Fibroblast of lung (primary cell): ENCODE results near the gene EML1. TPM values are rescaled to one million over a fixed set of nuclear protein-coding genes. Genes with fewer than 3 reads are reported as not detected.

Source experiments
- DNase-seq, 2 donors: peaks; one replicate each; pipeline versions ENCODE4 v3.0.0 to v3.0.0-alpha.2; 2010; ENCODE audit warnings: low read depth in 2 of 2
- H2AFZ ChIP-seq: 2 replicates; pipeline ENCODE4 v1.5.1; 2012; ENCODE audit warnings: low read length, control low read depth, inconsistent platforms
- H3K27ac ChIP-seq: 2 replicates; pipeline ENCODE4 v1.5.1; 2011; ENCODE audit warnings: low read length, control low read depth; ENCODE audit not compliant: insufficient read depth
- H3K27me3 ChIP-seq: 2 replicates; pipeline ENCODE4 v1.5.1; 2011; ENCODE audit warnings: mild to moderate bottlenecking, low read length; ENCODE audit not compliant: control insufficient read depth, insufficient read depth
- H3K36me3 ChIP-seq: 2 replicates; pipeline ENCODE4 v1.5.1; 2011; ENCODE audit warnings: low read length; ENCODE audit not compliant: control insufficient read depth, insufficient read depth
- H3K4me1 ChIP-seq: 2 replicates; pipeline ENCODE4 v1.5.1; 2011; ENCODE audit warnings: low read length; ENCODE audit not compliant: control insufficient read depth, insufficient read depth; ENCODE audit errors: extremely low read depth
- H3K4me2 ChIP-seq: 2 replicates; pipeline ENCODE4 v1.5.1; 2011; ENCODE audit warnings: low read length, control low read depth; ENCODE audit not compliant: insufficient read depth; ENCODE audit errors: extremely low read depth
- H3K4me3 ChIP-seq, 4 experiments: fragments of 200-600 bp in 1 of 4; sonication (generic) in 1 of 4; replicated peaks in 1 of 4; 2 replicates each; pipeline ENCODE4 v1.5.1; 2011 to 2016; ENCODE audit warnings: low read length in 4 of 4, low read depth in 3 of 4, mild to moderate bottlenecking in 3 of 4, control low read depth in 2 of 4, inconsistent platforms in 1 of 4, mixed read lengths in 1 of 4; ENCODE audit not compliant: insufficient read depth in 1 of 4; ENCODE audit errors: control extremely low read depth in 1 of 4
- H3K79me2 ChIP-seq: 2 replicates; pipeline ENCODE4 v1.5.1; 2012; ENCODE audit warnings: mild to moderate bottlenecking, low read length, inconsistent platforms; ENCODE audit not compliant: control insufficient read depth, insufficient read depth
- H3K9ac ChIP-seq: 2 replicates; pipeline ENCODE4 v1.5.1; 2011; ENCODE audit warnings: mild to moderate bottlenecking, low read length, control low read depth; ENCODE audit not compliant: insufficient read depth
- H3K9me3 ChIP-seq: 2 replicates; pipeline ENCODE4 v1.5.1; 2012; ENCODE audit warnings: low read depth, low read length; ENCODE audit not compliant: control insufficient read depth, insufficient read depth
- H4K20me1 ChIP-seq: 2 replicates; pipeline ENCODE4 v1.5.1; 2011; ENCODE audit warnings: low read length; ENCODE audit not compliant: control insufficient read depth, insufficient read depth; ENCODE audit errors: extremely low read depth
- CTCF ChIP-seq, 2 donors: IDR thresholded peaks in 1 of 2; conservative IDR thresholded peaks in 1 of 2; 1 replicate in 1 of 2; 2 replicates in 1 of 2; pipeline ENCODE4 v1.5.1; 2011 to 2012; ENCODE audit warnings: low read length in 2 of 2, control low read depth in 1 of 2, inconsistent platforms in 1 of 2, low read depth in 1 of 2, mild to moderate bottlenecking in 1 of 2
- EZH2 ChIP-seq: IDR thresholded peaks from 2 replicates; pipeline ENCODE4 v1.5.1; 2012; ENCODE audit warnings: low read length, control low read depth, mild to moderate bottlenecking; ENCODE audit errors: missing control alignments
- polyA plus RNA-seq, 2 donors: library from polyadenylated mRNA; depleted of rRNA in 1 of 2; stranded (reverse) in 1 of 2; unstranded in 1 of 2; fragments of >200 nt; gene quantifications; 2 replicates each; pipeline ENCODE4 v1.2.1, GENCODE V29; 2011 to 2012; ENCODE audit warnings: missing spikeins in 1 of 2
- total RNA-seq: library from RNA; depleted of rRNA; stranded (reverse); fragments of >200 nt; gene quantifications from 2 replicates; pipeline ENCODE4 v1.2.1, GENCODE V29; 2014

Gene EML1
- total and polyA plus RNA-seq, 2 donors (not counting 1 experiment from before 2014, with no cell fraction given): 22.4 to 74.5 TPM

- H3K4me1 ChIP-seq: no peaks in the 10 kb centered on the region
- H2AFZ ChIP-seq: no peak overlapping the region
- TF ChIP-seq CTCF (conservative IDR thresholded peaks at IDR 0.05 in 1 of 2, IDR thresholded peaks at IDR 0.05 in 1 of 2; ENCODE audit: low read depth in 1 of 2, low read length in 2 of 2) (no peak), EZH2 (no peak)
- H3K4me2 ChIP-seq: no peak overlapping the region
- no peak overlapping the region for H3K27ac ChIP-seq
- H3K9me3 ChIP-seq: no peaks in the 10 kb centered on the region
- no peaks in the 10 kb centered on the region for H4K20me1 ChIP-seq
- H3K9ac ChIP-seq: no peak overlapping the region
- no peak overlapping the region for H3K4me3 ChIP-seq
- H3K36me3 ChIP-seq: no peaks in the 10 kb centered on the region
- H3K27me3 ChIP-seq: no peaks in the 10 kb centered on the region
- H3K79me2 ChIP-seq: no peaks in the 10 kb centered on the region
- no peak for DNase-seq
These were observed 128.2 kb downstream of the EML1 start for GRCh38 chr14:99921425-99921824.

- Histone ChIP-seq H3K36me3 (no peaks in the 10 kb centered on the region), H2AFZ (no peak overlapping the region), H3K4me3 (no peak overlapping the region), H3K9me3 (no peaks in the 10 kb centered on the region), H4K20me1 (no peaks in the 10 kb centered on the region), H3K27me3 (no peaks in the 10 kb centered on the region), H3K27ac (no peak overlapping the region), H3K79me2 (no peaks in the 10 kb centered on the region), H3K4me2 (no peak overlapping the region), H3K9ac (no peak overlapping the region), H3K4me1 (no peaks in the 10 kb centered on the region)
- TF ChIP-seq CTCF (conservative IDR thresholded peaks at IDR 0.05 in 1 of 2, IDR thresholded peaks at IDR 0.05 in 1 of 2; ENCODE audit: low read depth in 1 of 2, low read length in 2 of 2): no peak
- no peak for TF ChIP-seq EZH2
- DNase-seq: no peak
These were observed 131.2 kb downstream of the EML1 start for GRCh38 chr14:99924379-99924778.

- H2AFZ ChIP-seq: no peak overlapping the region
- H3K4me2 ChIP-seq: no peak overlapping the region
- no peak overlapping the region for H3K4me3 ChIP-seq
- no peak for DNase-seq
- no peaks in the 10 kb centered on the region for H3K27me3 ChIP-seq
- no peaks in the 10 kb centered on the region for H4K20me1 ChIP-seq
- TF ChIP-seq CTCF (conservative IDR thresholded peaks at IDR 0.05 in 1 of 2, IDR thresholded peaks at IDR 0.05 in 1 of 2; ENCODE audit: low read depth in 1 of 2, low read length in 2 of 2) (no peak), EZH2 (no peak)
- no peaks in the 10 kb centered on the region for H3K36me3 ChIP-seq
- no peaks in the 10 kb centered on the region for H3K9me3 ChIP-seq
- no peaks in the 10 kb centered on the region for H3K79me2 ChIP-seq
- H3K9ac ChIP-seq: no peak overlapping the region
- no peak overlapping the region for H3K27ac ChIP-seq
- no peaks in the 10 kb centered on the region for H3K4me1 ChIP-seq
These were observed 132.3 kb downstream of the EML1 start for GRCh38 chr14:99925471-99925870.
